SK-N-SH (cell line): ENCODE measurements around the gene PXDN. TPM values are rescaled to one million over a fixed set of nuclear protein-coding genes. Genes with fewer than 3 reads are reported as not detected.

Experiments
- CTCF ChIA-PET: fragments of 300-600, 350-600 bp; formaldehyde crosslinking; extraction: SDS; loops from one replicate; lab custom pipeline; 2021; lab: Yijun Ruan, JAX
- POLR2A ChIA-PET: fragments of 350-600 bp; sonication (Branson Sonifier 250); formaldehyde crosslinking; extraction: SDS; loops from one replicate; lab custom pipeline; 2020; ENCODE audit warnings: antibody characterized with exemption, inconsistent platforms; lab: Yijun Ruan, JAX
- DNase-seq: peaks from one replicate; pipeline ENCODE4 v3.0.0; 2012
- H2AFZ ChIP-seq: fragments of 200-600 bp; sonication (generic); 2 replicates; pipeline ENCODE4 v1.8.1; 2016; ENCODE audit warnings: antibody characterized with exemption, mild to moderate bottlenecking, low read depth
- H3F3A ChIP-seq: fragments of 200-600 bp; sonication (generic); replicated peaks from 2 replicates; pipeline ENCODE3; 2016; ENCODE audit warnings: antibody characterized with exemption, mild to moderate bottlenecking; ENCODE audit not compliant: insufficient read depth
- H3K27ac ChIP-seq, 2 experiments: fragments of 200-500 bp in 1 of 2; fragments of 200-600 bp in 1 of 2; sonication (Bioruptor generic) in 1 of 2; sonication (generic), shearing (Covaris generic) in 1 of 2; 2 replicates each; pipeline versions ENCODE4 v1.5.1 to v1.6.1; 2014 to 2016; ENCODE audit warnings: low read depth in 2 of 2, inconsistent platforms in 1 of 2, low read length in 1 of 2, mild to moderate bottlenecking in 1 of 2, mixed read lengths in 1 of 2
- H3K27me3 ChIP-seq: fragments of 200-600 bp; sonication (generic), shearing (Covaris generic); 2 replicates; pipeline ENCODE4 v1.6.1; 2016; ENCODE audit warnings: mixed run types; ENCODE audit not compliant: insufficient read depth
- H3K36me3 ChIP-seq, 2 experiments: fragments of 200-500 bp in 1 of 2; fragments of 200-600 bp in 1 of 2; sonication (Bioruptor generic) in 1 of 2; sonication (generic) in 1 of 2; replicated peaks in 1 of 2; 2 replicates each; pipeline versions ENCODE3 to v1.5.1; 2014 to 2016; ENCODE audit warnings: low read length in 1 of 2, mild to moderate bottlenecking in 1 of 2; ENCODE audit not compliant: insufficient read depth in 2 of 2, control insufficient read depth in 1 of 2
- H3K4me1 ChIP-seq, 2 experiments: fragments of 200-500 bp in 1 of 2; fragments of 200-600 bp in 1 of 2; sonication (Bioruptor generic) in 1 of 2; sonication (generic), shearing (Covaris generic) in 1 of 2; 2 replicates each; pipeline versions ENCODE4 v1.5.1 to v1.6.1; 2014 to 2016; ENCODE audit warnings: low read depth in 1 of 2, low read length in 1 of 2, mixed run types in 1 of 2; ENCODE audit not compliant: insufficient read depth in 2 of 2, control insufficient read depth in 1 of 2
- H3K4me2 ChIP-seq: fragments of 200-600 bp; sonication (generic), shearing (Covaris generic); 2 replicates; pipeline ENCODE4 v1.6.1; 2017; ENCODE audit warnings: mixed run types
- H3K4me3 ChIP-seq, 2 experiments: fragments of 200-500 bp in 1 of 2; fragments of 200-600 bp in 1 of 2; sonication (Bioruptor generic) in 1 of 2; sonication (generic), shearing (Covaris generic) in 1 of 2; 2 replicates each; pipeline versions ENCODE4 v1.5.1 to v1.8.1; 2014 to 2016; ENCODE audit warnings: low read depth in 2 of 2, inconsistent platforms in 1 of 2, low read length in 1 of 2, mild to moderate bottlenecking in 1 of 2, mixed read lengths in 1 of 2, moderate library complexity in 1 of 2
- H3K79me2 ChIP-seq: fragments of 200-600 bp; sonication (generic); 2 replicates; pipeline ENCODE4 v1.8.1; 2017; ENCODE audit warnings: mild to moderate bottlenecking; ENCODE audit not compliant: insufficient read depth
- H3K9ac ChIP-seq: fragments of 200-600 bp; sonication (generic); 2 replicates; pipeline ENCODE4 v1.6.1; 2017; ENCODE audit warnings: mixed run types
- H3K9me2 ChIP-seq: fragments of 200-600 bp; sonication (generic); 2 replicates; pipeline ENCODE4 v1.6.1; 2017; ENCODE audit warnings: mixed run types
- H3K9me3 ChIP-seq: fragments of 200-600 bp; sonication (generic); 2 replicates; pipeline ENCODE4 v1.6.1; 2017; ENCODE audit warnings: mixed run types, mild to moderate bottlenecking, moderate library complexity
- H4K20me1 ChIP-seq: fragments of 200-600 bp; sonication (generic); 2 replicates; pipeline ENCODE4 v1.6.1; 2017; ENCODE audit warnings: mild to moderate bottlenecking, mixed run types; ENCODE audit not compliant: insufficient read depth
- EP300 ChIP-seq, 2 experiments: IDR thresholded peaks; 2 replicates each; pipeline versions ENCODE4 v1.4.0 to v1.6.1; 2012; ENCODE audit warnings: borderline replicate concordance in 1 of 2, low read depth in 1 of 2, low read length in 1 of 2
- FOSL2 ChIP-seq: IDR thresholded peaks from 2 replicates; pipeline ENCODE4 v1.4.0; 2012; ENCODE audit warnings: low read depth, mild to moderate bottlenecking, moderate library complexity, borderline replicate concordance
- MEF2A ChIP-seq: IDR thresholded peaks from 2 replicates; pipeline ENCODE4 v1.4.0; 2012; ENCODE audit warnings: low read depth, borderline replicate concordance
- POLR2AphosphoS5 ChIP-seq: IDR thresholded peaks from 2 replicates; pipeline ENCODE4 v1.6.1; 2012; ENCODE audit warnings: low read depth, low read length
- RAD21 ChIP-seq: IDR thresholded peaks from 2 replicates; pipeline ENCODE4 v1.6.1; 2012; ENCODE audit warnings: mild to moderate bottlenecking, low read length
- RFX5 ChIP-seq: IDR thresholded peaks from 2 replicates; pipeline ENCODE4 v1.6.1; 2012; ENCODE audit warnings: mild to moderate bottlenecking, improper control_type of control experiment, low read length
- RXRA ChIP-seq: IDR thresholded peaks from 2 replicates; pipeline ENCODE4 v1.4.0; 2012; ENCODE audit warnings: low read depth, mild to moderate bottlenecking, borderline replicate concordance
- SIN3A ChIP-seq: IDR thresholded peaks from 2 replicates; pipeline ENCODE4 v1.6.1; 2012; ENCODE audit warnings: low read depth, mild to moderate bottlenecking, low read length, moderate library complexity, borderline replicate concordance
- TAF1 ChIP-seq: IDR thresholded peaks from 2 replicates; pipeline ENCODE4 v1.6.1; 2012; ENCODE audit warnings: low read depth, mild to moderate bottlenecking, low read length, moderate library complexity, borderline replicate concordance
- TCF12 ChIP-seq: IDR thresholded peaks from 2 replicates; pipeline ENCODE4 v1.4.0; 2012
- TEAD4 ChIP-seq: IDR thresholded peaks from 2 replicates; pipeline ENCODE4 v1.4.0; 2012; ENCODE audit warnings: mild to moderate bottlenecking, borderline replicate concordance; ENCODE audit not compliant: insufficient read depth
- USF2 ChIP-seq: fragments of 150-350 bp; IDR thresholded peaks from 2 replicates; pipeline ENCODE4 v1.6.1; 2017; ENCODE audit warnings: antibody characterized with exemption, low read length, low read depth, borderline replicate concordance
- ZBTB33 ChIP-seq: IDR thresholded peaks from 2 replicates; pipeline ENCODE4 v1.4.0; 2012; ENCODE audit warnings: low read depth, borderline replicate concordance
- WGBS: methylation state at CpG from one replicate; pipeline ENCODE4 v1.1.6; 2017; ENCODE audit warnings: low lambda C conversion rate; 5-methylcytosine and 5-hydroxymethylcytosine counted together
- polyA plus RNA-seq, 3 experiments: library from polyadenylated mRNA; depleted of rRNA; stranded (reverse); fragments of >200 nt; gene quantifications; 2 replicates each; pipeline ENCODE4 v1.2.3, GENCODE V29; 2012
- TF ChIP-seq, protein P1 (sequence below): IDR thresholded peaks from 2 replicates; pipeline ENCODE4 v1.4.0; 2012; ENCODE audit warnings: low read depth, borderline replicate concordance
- TF ChIP-seq, protein P2 (sequence below): fragments of 150-350 bp; IDR thresholded peaks from 2 replicates; pipeline ENCODE4 v1.6.1; 2016; ENCODE audit warnings: mild to moderate bottlenecking, low read depth, low read length

PXDN gene
- polyA plus RNA-seq, 1 of the 3 experiments (the other 2 are of a cell fraction), result 146 TPM

DNA sequence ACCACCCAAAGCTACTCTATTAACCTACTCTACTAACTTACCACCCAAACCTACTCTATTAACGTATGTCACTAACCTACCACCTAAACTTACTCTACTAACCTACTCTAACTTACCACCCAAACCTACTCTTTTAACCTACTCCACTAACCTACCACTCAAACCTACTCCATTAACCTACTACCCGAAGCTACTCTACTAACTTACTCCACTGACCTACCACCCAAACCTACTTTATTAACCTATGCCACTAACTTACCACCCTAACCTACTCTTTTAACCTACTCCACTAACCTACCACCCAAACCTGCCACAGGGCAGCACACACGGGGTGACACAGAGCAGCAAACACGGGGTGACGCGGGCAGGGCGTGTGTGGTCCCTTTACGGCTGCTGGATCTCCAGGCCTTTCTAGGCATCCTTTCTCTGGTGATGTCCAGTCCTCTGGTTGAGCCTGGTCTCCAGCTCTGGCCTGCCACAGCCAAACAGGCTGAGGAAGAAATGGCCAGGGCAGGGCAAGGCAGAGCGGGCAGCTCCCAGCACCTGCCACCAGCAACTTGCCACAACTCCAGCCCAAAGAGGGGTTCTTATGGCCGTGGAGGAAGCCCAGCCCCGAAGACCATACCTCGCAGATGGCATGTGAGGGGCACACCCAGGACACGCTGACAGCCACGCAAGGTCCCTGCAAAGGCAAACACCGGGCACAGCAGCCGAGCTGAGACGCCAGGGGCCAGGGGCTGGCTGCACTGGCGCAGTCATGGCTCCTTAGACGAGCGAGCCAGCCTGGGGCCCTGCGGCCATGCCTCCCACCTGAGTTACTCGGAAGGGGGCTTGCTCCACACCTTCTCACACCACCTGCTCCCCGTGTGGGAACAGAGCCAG is 25.7 kb downstream of the PXDN start (continued):
- TF ChIP-seq POLR2AphosphoS5 (no peak), TEAD4 (no peak), TAF1 (no peak), USF2 (no peak), RAD21 (no peak), ZBTB33 (no peak), TCF12 (no peak), RFX5 (no peak)
- TF ChIP-seq, protein P1, sequence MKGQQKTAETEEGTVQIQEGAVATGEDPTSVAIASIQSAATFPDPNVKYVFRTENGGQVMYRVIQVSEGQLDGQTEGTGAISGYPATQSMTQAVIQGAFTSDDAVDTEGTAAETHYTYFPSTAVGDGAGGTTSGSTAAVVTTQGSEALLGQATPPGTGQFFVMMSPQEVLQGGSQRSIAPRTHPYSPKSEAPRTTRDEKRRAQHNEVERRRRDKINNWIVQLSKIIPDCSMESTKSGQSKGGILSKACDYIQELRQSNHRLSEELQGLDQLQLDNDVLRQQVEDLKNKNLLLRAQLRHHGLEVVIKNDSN, result no peak

DNA sequence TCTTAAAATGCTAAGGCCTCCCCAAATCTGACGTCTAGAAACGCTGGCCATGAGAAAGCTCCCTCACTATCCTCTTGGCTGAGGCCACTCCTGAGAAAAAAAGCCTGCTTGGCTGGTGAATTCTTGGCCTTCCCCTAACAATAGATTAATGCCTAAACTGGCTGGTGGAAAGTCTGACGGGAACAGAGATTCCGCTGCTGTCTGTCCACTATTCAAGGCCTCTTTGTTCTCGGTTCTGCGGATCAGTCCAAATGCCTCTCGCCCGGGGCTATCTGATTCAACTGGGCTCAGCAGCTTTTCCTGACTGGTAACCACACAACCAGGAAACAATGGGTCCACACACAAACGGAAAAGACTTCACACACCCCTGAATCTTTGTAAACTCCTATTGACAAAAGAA is 27.2 kb downstream of the PXDN start:
- ChIA-PET CTCF (interaction anchor here (0.8 to 2.4 kb wide), 9 partner anchors 11 to 171 kb away, joined by 3 to 10 read pairs (median 4); no protein-coding TSS in a partner anchor), POLR2A (interaction anchor here (1.0 kb wide), 1 partner anchor 9 kb away, joined by 3 read pairs; no protein-coding TSS in a partner anchor)
- Histone ChIP-seq H3K4me3 (no peak overlapping the region), H3K9me2 (no peaks in the 10 kb centered on the region), H3K4me2 (no peak overlapping the region), H3K27ac (peak overlapping the region in 1 of 2 experiments; percentile 100; a peak in 2 of 4 replicates), H3K79me2 (peaks cover 84% of the 10 kb centered on the region), H3F3A (peaks cover 19% of the 10 kb centered on the region)
- WGBS, result 80% methylated on average over 9 of the region's 9 CpGs
- DNase-seq, result peak; percentile 22
- TF ChIP-seq SIN3A (no peak), TEAD4 (no peak), MEF2A (no peak), FOSL2 (no peak), EP300 (IDR thresholded peaks at IDR 0.05; ENCODE audit: borderline replicate concordance in 1 of 2, low read depth in 1 of 2, low read length in 1 of 2) (no peak), RXRA (no peak)
- TF ChIP-seq, protein P2, sequence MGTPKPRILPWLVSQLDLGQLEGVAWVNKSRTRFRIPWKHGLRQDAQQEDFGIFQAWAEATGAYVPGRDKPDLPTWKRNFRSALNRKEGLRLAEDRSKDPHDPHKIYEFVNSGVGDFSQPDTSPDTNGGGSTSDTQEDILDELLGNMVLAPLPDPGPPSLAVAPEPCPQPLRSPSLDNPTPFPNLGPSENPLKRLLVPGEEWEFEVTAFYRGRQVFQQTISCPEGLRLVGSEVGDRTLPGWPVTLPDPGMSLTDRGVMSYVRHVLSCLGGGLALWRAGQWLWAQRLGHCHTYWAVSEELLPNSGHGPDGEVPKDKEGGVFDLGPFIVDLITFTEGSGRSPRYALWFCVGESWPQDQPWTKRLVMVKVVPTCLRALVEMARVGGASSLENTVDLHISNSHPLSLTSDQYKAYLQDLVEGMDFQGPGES, result no peak
- TF ChIP-seq, all 33 proteins: peak for 0
- no peaks in the 10 kb centered on the region for H3K9me3 ChIP-seq
- H3K27me3 ChIP-seq, result no peaks in the 10 kb centered on the region
- peaks cover 28 to 84% of the 10 kb centered on the region in 2 experiments for H3K4me1 ChIP-seq
- peaks cover 36% of the 10 kb centered on the region for H4K20me1 ChIP-seq
- no peaks in the 10 kb centered on the region for H3K36me3 ChIP-seq
- H3K9ac ChIP-seq, result no peak overlapping the region
- no peak overlapping the region for H2AFZ ChIP-seq
